ENCODE data around the gene WHRN. TPM values are rescaled to one million over a fixed set of nuclear protein-coding genes. Genes with fewer than 3 reads are reported as not detected.

WHRN gene
- total RNA-seq, 2 donors from 2014 or later = 6.1 to 7.0 TPM

DNA sequence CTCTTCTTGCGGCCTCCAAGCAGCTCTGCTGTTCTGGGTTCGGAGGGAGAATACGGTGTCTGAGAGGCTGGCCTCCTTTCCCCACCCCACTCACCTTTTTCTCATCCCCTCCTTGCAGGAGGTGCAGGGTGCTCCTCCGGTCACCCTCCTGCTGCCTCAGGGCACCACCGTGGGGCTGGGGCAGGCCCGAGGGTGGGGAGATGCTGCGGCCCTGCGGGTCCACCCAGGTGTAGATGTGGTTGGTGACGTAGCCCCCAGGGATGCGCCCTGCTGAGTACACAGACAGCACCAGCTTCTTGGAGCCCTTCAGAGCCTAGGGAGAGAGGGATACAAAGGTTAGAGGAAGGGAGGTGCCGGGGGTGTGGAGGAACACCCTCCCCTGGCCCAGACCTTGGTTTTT, 26.8 kb downstream of the WHRN start:
- intact Hi-C loops (cut with DNase I, micrococcal nuclease) = no loop called here
- no peak for DNase-seq
- ATAC-seq = no peak

DNA sequence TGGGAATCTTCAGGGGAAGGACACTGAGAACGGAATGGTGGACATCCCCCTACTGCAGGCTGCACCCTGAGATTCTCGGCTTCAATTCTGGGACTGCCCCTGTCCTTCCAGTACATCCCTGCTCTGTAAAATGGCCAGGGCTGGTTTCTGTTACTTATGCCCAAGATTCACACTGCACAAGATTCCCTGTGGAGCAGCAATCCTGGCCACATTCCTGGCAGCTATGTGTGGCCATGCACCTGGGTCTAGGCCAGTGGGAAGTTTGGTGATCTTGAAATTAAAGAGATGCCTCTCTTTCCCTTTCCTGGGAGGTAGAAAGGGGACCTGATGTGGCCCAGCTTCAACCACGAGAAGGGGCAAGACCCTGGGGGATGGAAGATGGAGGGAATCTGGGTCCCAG, 27.6 kb downstream of the WHRN start:
- DNase-seq (no peak), ATAC-seq (no peak)
- intact Hi-C loops (cut with DNase I, micrococcal nuclease) = no loop called here

- ATAC-seq (no peak), DNase-seq (no peak)
- intact Hi-C loops (cut with DNase I, micrococcal nuclease) = no loop called here
Observed at GRCh38 chr9:114476891-114477469, 28.3 kb downstream of the WHRN start.

DNA sequence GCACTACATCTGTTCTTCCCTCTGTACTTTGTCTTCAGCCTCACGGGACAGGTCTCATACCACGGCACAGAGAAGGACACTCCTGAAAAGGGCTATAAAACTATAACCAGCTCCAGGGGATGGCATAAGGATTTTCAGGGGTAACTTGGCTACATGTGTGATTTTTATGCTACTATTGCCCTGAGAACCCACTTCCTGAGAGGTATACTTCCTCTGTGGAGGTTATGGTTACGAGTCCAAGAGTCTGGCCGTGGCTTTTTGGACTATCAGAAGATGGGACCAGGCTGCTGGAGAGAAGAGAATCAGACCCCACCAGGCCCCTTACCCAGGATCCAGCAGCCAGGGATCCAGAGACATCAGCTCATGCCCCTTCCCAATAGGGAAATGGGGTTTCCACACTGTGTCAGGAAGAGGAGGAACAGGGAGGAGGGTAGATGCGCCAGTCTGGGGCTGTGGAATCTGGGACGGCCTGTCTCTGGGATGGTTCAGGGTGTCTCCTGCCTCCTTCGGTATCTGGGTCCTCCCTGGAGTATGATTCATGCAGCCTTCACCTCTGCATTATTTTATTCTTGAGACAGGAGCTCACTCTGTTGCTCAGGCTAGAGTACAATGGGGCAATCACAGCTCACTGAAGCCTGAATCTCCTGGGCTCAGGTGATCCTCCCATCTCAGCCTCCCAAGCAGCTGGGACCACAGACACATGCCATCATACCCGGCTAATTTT, 29.7 kb downstream of the WHRN start:
- no peak for DNase-seq
- no peak for ATAC-seq
- intact Hi-C loops (cut with DNase I, micrococcal nuclease) = no loop called here

DNA sequence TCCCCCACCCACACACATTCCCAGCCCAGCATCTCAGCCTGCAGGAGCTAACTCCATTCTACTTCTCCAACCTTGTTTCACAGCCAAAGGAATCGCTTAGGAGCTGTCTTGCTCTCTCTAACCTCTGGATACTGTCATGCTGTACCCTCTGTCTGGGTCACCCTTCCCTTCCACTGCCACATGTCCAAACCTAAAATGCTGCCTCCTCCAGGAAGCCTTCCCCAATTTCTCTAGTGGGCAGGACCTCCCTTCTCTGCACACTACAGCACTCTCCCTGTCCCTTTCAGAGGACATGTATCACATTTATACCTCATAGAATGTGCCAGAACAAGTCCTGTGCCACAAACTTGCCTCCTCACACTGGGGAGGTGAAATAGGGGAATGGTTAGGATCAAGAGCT, 30.8 kb downstream of the WHRN start:
- intact Hi-C loops (cut with DNase I, micrococcal nuclease) = no loop called here
- DNase-seq (no peak), ATAC-seq (no peak)

- intact Hi-C loops (cut with DNase I, micrococcal nuclease) = no loop called here
- DNase-seq (no peak), ATAC-seq (no peak)
Observed at GRCh38 chr9:114473447-114473801, 31.8 kb downstream of the WHRN start.

DNA sequence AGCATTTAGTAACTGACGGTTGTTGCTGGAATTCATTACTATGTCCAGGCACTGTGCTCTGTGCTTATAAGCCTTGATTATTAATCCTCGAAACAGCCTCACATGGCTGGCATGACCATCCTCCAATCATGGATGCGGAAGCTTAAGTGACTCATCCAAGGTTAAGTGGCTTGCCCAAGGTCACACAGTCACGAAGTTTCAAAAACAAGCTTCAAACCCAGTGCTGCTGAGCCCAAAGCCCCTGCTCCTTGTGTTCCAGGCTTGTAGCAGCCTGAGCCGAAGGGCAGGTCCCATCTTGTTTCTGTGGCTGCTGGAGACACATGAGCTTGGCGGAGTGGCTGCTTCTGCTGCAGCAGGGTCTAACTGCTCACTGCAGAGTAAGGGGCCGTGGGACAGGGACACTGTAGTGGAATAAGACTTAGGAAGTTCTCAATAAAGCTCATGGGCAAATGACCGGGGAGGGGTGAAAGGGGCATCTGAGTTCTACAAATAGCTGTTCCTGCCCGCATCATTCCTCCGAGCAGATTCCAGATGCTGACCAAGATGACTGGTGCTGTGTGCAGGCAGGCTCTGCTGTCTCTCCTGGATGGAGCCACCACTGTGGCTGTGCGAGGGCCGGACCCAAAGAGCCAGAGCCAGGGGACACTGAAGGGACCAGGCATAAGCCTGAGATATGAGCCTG, 32.4 kb downstream of the WHRN start:
- ATAC-seq (no peak), DNase-seq (no peak)
- intact Hi-C loops (cut with DNase I, micrococcal nuclease) = no loop called here

DNA sequence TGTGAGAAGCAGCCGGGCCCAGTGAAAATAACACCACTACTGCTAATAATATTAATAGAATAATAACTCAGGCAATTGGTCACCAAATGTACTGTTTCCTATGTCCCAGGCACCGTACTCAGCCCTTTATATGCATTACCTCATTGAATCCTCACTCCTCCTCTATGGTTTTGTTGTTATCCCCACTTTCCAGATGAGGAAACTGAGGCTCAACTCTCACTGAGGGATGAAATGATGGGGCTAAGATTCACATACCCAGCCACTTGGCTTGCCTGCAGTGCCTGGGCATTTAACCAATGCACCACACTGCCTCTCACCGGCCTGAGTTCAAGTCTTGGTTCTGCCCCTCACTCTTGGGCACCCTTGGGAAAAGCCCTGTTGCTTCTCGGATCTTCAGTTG, 34.1 kb downstream of the WHRN start:
- ATAC-seq (no peak), DNase-seq (no peak)
- intact Hi-C loops (cut with DNase I, micrococcal nuclease) = no loop called here

- intact Hi-C loops (cut with DNase I, micrococcal nuclease) = no loop called here
- DNase-seq = no peak
- no peak for ATAC-seq
Observed at GRCh38 chr9:114470581-114470980, 34.7 kb downstream of the WHRN start.

- DNase-seq (no peak), ATAC-seq (no peak)
- intact Hi-C loops (cut with DNase I, micrococcal nuclease) = no loop called here
Observed at GRCh38 chr9:114470121-114470520, 35.2 kb downstream of the WHRN start.

GRCh38 chr9:114469091-114469853, 36.0 kb downstream of the WHRN start:
- intact Hi-C loops (cut with DNase I, micrococcal nuclease) = no loop called here
- DNase-seq = no peak
- ATAC-seq = no peak

DNA sequence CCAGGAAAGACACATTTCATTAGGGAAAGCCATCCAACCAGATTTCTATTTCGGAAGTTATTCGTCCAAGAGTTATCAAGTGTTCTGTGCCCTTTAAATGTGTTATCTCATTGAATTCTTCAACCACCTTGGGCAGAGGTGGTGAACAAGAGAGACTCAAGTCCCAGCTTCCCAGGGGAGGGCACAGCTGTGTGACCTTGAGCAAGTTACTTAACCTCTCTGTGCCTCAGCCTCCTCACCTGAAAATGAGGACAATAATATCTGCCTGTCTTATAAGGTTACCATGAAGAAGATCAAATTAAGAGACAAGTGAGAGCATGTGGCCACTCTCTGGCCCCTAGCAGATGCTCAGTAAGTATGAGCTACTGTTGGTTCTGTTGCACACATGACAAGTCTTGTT, 37.4 kb downstream of the WHRN start:
- intact Hi-C loops (cut with DNase I, micrococcal nuclease) = no loop called here
- no peak for DNase-seq

DNA sequence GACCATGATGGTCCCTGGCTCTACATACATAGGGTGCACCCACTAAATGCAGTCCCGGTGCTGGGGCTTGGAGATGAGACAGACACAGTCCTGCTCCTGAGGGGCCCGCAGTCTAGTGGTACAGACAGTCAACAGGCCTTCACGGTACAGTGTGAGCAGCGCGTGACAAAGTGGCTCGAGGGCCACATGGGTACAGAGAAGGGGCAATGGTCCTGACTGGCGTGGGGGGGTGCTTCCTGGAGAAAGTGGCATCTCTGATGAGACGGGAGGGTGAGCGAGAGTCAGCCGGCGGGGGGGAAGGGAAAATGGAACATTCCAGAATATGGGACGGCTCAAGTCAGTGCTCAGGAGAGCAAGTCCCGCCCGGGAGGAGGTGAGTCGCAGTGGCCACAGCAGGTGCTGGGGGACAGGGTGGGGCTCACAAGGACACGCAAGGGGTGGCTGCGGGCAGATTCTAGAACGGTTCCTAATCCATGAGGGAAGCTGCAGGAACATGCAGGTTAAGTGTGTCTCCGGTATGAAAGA, 38.0 kb downstream of the WHRN start:
- intact Hi-C loops (cut with DNase I, micrococcal nuclease) = no loop called here
- no peak for DNase-seq
- no peak for ATAC-seq

More for the DNA sequence above, 37.4 kb downstream of the WHRN start:
- no peak for ATAC-seq

DNA sequence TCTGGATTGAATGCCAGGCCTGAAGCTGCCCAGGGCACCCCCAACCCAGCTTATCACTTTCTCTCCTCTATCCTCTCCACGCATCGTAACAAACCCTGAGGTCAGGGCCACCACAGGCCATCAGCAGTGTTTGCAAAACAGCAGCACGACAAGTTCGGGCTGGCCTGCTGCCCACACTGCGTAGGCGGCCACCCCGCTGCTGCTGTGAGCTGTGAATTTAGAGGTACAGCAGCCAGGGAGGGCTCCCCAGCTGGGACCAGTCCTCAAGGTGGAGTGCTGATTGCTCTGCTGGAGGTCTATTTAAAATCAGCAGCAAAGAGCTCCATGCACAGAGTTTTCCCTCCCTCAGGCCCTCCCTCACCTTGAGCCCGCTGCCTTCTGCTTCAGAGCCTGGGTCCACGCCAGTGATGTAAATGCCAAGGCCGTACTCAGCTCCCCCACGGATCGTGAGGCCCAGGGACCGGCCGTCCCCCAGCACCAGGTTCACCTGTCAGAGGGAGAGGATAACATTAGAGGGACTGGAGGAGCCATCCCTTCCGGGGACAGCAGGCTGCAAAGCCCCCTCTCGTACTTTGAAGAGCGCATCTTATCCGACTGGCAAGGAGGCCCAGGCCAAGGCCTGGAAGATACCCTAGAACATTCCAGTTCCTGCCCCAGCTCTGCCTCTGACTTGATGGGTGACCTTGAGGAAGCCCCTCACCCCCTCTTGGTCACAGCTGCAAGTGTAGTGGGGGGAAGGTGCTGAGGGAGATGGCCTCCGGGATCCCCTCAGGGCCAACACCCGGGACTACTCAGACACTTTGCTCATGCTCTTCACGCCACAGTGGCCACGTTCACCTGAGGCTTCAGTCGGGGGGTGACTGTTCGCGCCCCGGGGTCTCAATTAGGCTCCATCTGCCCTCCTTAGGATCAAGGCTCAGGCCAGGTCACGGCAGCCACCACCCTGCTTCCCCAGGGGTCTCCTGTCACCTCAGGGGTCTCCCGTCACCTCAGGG, 39.1 kb downstream of the WHRN start:
- ATAC-seq (no peak), DNase-seq (no peak)
- intact Hi-C loops (cut with DNase I, micrococcal nuclease) = no loop called here

GRCh38 chr9:114465417-114465816, 39.9 kb downstream of the WHRN start:
- ATAC-seq = no peak
- intact Hi-C loops (cut with DNase I, micrococcal nuclease) = no loop called here
- no peak for DNase-seq

GRCh38 chr9:114464281-114465051, 40.8 kb downstream of the WHRN start:
- DNase-seq (no peak), ATAC-seq (peak; percentile 52)
- intact Hi-C loops (cut with DNase I, micrococcal nuclease) = no loop called here

GRCh38 chr9:114462791-114463190, 42.5 kb downstream of the WHRN start:
- ATAC-seq (no peak), DNase-seq (no peak)
- intact Hi-C loops (cut with DNase I, micrococcal nuclease) = no loop called here

- intact Hi-C loops (cut with DNase I, micrococcal nuclease) = no loop called here
- DNase-seq = no peak
- ATAC-seq = no peak
Observed at GRCh38 chr9:114461468-114461867, 43.8 kb downstream of the WHRN start.

Data from left colon (tissue), 2 donors.